Dermis microvascular lymphatic vessel endothelial cell (primary cell): Measurements from ENCODE around the gene EI24. TPM values are rescaled to one million over a fixed set of nuclear protein-coding genes. Genes with fewer than 3 reads are reported as not detected.

Experiments
- DNase-seq, 2 donors: peaks; one replicate each; pipeline versions ENCODE4 v3.0.0 to v3.0.0-alpha.2; 2010; ENCODE audit warnings: low read depth in 2 of 2
- total RNA-seq: library from RNA; depleted of rRNA; stranded (reverse); fragments of >200 nt; gene quantifications from 2 replicates; pipeline ENCODE4 v1.2.1, GENCODE V29; 2014

EI24 gene
- total RNA-seq, 1 donor from 2014 or later, result 103 TPM

GRCh38 chr11:125578783-125579182 is 9.5 kb downstream of the EI24 start:
- no peak for DNase-seq

DNA sequence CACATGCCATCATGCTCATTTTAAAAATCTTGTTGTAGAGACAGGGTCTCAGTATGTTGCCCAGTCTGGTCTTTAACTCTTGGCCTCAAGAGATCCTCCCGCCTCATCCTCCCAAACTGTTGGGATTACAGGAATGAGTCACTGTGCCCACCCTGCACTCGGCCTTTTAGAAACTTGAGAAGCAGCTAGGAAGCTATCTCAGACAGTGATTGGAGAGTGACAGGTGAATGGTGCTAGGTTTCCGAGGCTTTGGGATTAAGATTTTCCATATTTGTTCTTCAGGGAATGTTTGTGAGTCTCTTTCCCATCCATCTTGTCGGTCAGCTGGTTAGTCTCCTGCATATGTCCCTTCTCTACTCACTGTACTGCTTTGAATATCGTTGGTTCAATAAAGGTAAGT is 10.5 kb downstream of the EI24 start:
- no peak for DNase-seq

- no peak for DNase-seq
These were observed 14.2 kb downstream of the EI24 start for GRCh38 chr11:125583496-125583895.

DNA sequence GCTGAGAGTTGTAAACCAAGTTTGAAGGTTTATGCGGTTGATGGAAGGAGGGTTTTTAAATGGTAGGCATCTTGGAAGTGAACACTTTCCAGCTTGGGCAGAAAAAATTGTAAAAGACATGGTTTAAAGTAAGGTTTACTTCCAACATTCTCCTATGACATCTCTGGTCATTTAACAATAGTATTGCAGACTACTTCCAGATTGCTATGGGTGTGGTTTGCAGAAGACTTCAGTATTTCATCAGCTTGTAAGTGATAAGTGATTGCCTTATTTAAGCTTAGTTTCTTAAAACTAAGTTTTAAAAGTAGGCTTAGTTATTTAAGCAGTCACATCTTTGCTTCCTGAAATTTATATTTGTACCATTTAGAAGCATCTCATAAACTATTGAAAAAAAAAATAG is 16.2 kb downstream of the EI24 start:
- DNase-seq, result no peak

DNA sequence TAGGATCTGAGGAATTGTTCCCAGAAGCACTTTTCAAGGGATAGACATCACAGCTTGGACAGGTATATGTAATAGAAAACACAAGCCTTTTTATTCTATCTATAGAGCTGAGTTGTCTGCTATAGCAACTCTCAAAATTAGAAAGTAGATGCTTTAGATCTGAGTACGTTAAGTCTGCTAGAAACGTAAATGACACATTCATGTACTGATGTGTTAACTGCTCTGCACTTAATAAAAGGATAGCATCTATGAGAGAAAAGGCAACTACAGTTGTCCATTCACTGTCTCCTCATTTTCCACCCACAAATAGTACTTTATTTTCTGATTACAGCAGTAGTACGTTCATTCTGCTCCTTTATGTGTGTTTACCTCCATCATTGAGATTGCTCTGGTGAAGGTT is 17.3 kb downstream of the EI24 start:
- no peak for DNase-seq

- DNase-seq, result no peak
These were observed 18.2 kb downstream of the EI24 start for GRCh38 chr11:125587480-125587879.

DNA sequence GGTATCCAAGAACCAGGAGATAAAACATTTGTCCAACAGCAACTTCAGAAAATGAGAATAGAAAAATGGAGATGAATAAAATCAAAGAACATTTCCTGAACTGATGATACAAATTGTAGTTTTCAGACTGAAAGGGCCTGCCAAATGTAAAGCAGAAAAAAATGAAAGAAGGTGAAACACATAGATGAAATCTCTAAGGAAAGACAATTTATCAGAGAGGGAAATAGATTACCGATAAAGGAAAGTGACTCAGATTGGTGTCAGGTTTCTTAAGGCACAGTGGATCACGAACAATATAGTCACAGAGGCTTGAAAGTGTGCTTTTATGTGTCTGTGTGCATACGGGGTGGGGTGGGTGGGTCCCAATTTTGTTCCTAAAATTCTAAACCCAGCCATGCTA is 19.2 kb downstream of the EI24 start:
- DNase-seq, result peak in 1 of 2 donors; percentile 31

GRCh38 chr11:125591649-125592304 is 22.5 kb downstream of the EI24 start:
- peak; percentile 22 to 45 for DNase-seq

- peak; percentile 100 for DNase-seq
These were observed 23.2 kb downstream of the EI24 start, which contains the start of gene STT3A for GRCh38 chr11:125592305-125593113. Gene STT3A (plus strand): TSS chr11:125592852. CDS start chr11:125595916, 3,064 bp downstream.

- peak; percentile 23 to 61 for DNase-seq
These were observed 24.0 kb downstream of the EI24 start for GRCh38 chr11:125593114-125593820.

DNA sequence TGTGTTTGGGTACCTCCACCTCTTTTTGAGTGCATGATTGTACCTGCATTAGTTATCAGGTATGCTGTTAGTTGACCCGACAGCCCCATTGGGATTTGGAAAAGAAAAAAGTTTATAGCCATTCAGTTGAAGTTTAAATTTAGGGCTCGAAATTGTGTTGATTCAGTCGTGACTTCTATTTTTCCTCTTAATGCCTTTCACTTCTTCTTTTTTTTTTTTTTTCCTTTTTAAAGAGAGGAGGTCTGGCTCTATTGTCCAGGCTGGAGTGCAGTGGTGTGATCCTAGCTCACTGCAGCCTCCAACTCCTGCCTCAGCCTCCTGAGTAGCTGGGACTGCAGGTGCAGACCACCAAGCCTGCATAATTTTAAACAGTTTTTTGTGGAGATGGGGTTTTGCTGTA is 25.7 kb downstream of the EI24 start:
- no peak for DNase-seq

DNA sequence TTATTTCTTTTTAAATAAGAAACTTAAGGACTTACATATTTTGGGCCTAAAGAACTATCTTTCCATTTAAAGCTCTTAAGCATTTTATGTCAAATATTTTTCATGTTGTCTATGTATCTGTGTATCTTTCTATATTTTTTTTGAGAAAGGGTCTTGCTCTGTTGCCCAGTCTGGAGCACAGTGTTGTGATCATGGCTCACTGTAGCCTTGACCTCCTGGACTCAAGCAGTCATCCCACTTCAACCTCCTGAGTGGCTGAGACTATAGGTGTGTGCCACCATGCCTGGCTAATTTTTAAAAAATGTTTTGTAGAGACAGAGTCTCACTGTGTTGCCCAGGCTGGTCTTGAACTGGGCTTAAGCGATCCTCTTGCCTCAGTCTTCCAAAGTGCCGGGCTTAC is 31.4 kb downstream of the EI24 start:
- DNase-seq, result no peak

DNA sequence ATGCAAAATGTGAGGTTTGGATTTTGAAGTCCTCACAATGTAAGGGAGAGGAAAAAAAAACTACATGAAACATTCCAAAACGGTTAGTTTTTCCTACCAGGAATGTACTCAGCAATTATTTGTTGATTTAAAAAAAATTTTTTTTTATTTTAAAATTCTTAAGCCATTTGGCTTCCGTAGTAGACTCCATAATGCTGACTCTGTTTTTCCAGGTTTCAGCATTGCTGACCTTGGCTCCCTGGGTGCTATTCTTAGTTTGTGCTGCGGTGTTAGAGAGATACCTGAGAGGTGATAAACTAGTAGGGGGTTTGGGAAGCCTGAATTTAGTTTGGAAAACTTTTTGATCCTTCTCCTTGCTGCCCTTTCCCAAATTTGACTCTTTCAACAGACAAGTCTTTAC is 33.9 kb downstream of the EI24 start:
- no peak for DNase-seq

DNA sequence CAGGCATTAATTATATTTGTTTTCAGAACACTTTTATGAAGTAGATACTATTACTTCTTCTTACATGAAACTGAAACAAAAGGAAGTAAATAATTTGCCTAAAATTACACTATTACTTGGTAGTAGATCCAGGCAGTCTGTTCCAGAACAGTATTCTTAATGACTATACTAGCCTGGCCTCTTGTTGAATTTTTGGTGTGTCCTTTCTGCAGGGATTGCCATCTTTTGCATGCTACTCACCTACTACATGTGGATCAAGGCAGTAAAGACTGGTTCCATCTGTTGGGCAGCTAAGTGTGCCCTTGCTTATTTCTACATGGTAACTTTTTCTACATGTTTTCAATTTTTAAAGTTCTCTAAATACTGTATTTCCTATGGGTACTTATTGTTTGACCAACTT is 36.1 kb downstream of the EI24 start:
- no peak for DNase-seq

DNA sequence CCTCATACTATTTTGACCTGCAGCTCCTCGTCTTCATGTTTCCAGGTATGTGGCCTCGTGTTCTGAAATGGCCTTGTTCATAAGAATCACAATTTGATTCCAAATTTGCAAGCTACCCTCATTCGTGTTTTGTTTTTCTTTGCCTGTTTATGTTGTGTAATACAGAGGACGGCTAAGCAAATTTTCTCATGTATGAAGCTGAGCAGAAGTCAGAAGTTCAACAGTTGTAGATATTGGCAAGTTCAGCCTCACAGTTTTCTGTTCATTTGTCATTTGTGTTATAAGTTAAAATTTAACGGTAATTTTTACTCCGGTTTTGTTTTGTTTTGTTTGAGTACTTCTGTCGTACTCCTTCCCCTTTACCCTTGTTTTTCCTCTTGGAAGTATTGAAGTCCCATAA is 40.3 kb downstream of the EI24 start:
- no peak for DNase-seq

DNA sequence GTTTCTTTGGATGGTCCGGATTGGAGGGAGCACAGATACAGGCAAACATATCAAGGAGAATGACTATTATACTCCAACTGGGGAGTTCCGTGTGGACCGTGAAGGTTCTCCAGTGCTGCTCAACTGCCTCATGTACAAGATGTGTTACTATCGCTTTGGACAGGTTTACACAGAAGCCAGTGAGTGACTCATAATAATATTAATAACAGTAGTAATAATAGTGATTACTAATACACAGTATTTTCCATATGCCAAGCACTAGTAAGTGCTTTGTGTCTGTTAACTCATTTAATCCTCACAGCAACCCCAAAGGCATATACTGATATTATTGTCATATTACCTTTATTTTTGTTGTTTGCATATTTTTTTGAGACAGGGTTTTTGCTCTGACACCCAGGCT is 49.1 kb downstream of the EI24 start:
- no peak for DNase-seq

DNA sequence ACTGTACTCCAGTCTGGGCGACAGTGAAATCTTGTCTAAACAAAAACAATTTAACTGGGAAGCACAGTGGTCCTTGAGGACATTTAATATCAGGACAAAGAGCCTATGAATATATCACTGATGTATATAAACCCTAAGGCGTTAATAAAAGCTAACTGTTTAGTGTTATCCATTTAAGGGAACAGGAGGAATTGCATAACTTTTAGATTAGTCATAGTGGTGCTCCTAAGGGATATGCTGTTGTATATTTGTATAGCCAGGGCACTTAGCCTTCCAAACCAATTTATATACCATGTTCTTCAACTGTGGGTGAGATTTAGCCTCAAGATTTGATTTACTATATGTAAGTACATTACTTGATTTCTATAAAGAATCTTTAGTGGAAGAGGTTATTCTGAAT is 52.7 kb downstream of the EI24 start:
- DNase-seq, result peak in 1 of 2 donors; percentile 26

- no peak for DNase-seq
These were observed 53.8 kb downstream of the EI24 start for GRCh38 chr11:125623064-125623463.

GRCh38 chr11:125624756-125625213 is 55.5 kb downstream of the EI24 start, which contains the start of gene CHEK1:
Gene CHEK1 (plus strand): TSS chr11:125625163. CDS start chr11:125626769, 1,606 bp downstream.
- DNase-seq, result no peak

GRCh38 chr11:125625225-125625629 is 56.0 kb downstream of the EI24 start:
- DNase-seq, result no peak

DNA sequence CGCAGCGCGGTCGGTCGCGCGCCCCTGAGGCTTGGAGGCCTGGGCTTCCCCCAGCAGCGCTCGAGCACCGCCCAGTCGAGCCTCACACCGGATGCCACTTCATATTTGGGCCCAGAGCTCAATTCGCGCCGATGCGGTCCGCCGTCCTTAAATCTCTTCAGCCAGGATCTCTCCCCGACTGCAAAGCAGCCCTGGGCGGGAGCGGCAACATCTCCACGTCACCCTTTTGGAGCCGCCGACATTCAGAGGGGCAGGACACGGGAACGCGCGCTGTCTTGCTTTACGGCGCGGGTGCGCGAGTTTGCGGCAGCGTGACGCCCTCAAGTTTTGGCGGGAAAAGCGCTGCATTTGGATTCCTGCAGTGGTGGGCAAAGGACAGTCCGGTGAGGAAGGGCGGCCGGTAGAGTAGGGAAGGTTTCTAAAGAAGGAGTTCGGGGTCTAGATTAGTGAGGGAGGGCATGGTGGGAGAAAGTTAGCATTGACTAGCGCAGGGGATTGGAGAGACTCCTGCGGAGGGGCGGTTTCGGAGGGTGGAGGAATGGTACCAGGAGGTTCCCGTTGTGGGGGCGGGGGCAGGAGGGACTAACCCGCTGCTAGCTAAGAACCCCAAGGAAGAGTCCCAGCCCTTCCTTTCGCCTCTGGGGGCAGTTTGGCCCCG is 56.5 kb downstream of the EI24 start:
- DNase-seq, result peak; percentile 67 to 87
